GM18498 (cell line): ENCODE measurements around the gene JAK1.
"Not testable (repeated sequence)": the region's sequence is repeated elsewhere in the genome, so short reads cannot be mapped to it uniquely, and the experiment has no call there.

Source experiments
- ATAC-seq: cut with Tn5 transposase; IDR thresholded peaks from one replicate; pipeline ENCODE4 v1.9.1; 2021; ENCODE audit warnings: mild to moderate bottlenecking, moderate library complexity; ENCODE audit not compliant: unreplicated experiment

The JAK1 gene

DNA sequence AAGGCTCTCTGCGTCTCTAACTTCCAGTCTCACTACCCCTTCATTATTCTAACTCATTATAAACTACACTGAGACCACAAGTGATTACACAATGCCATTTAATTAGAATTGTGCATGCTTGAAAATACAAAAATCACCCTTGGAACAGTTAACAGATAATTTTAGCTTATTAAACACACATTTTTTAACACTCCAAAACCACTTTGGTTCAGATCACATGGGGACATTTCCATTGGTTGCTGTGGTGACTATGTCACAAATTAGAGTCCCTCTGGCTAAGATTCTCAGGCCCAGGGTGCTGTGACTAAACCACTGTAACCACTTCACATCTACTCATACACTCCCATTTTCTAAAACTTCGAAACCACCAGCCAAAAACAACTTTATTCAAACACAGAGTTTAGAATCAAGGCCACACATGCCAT is 43.0 kb downstream of the JAK1 start:
- no peak for ATAC-seq

DNA sequence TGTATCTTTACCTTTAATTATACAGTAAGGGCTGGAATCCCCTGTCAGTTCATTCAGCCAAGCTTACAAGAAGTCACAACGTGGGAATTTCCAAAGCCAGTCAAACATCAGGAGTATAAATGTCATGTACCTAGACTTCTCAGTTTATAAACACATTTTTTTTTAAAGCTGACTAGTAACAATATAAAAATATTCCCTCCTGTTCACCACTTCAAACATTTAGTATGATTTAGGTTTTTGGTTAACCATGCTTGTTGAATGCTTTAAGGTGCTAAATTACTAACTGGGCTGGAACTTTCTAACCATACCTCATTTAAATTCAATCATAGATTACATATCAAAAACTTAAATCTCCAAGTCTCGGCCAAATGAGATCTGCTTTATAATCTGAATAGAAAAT is 44.0 kb downstream of the JAK1 start:
- ATAC-seq = no peak

DNA sequence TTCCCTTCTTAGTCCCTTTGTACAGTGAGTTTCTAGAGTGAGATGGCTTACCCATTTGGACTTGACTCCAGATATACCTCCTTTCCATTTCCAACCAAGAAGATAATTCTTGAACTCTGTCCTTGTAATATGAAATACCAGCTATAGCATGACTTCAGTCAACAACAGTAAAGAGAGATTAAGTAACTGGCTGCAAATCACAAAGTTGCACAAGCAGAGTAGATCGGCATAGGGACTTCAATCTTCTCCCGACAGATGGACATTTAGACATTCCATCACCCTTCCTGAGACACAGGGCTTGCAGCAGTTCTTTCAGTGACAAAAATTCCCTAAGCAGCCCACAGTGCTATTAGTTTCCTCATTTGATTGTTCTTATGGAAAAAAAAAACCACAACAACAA is 44.6 kb downstream of the JAK1 start:
- ATAC-seq = no peak

DNA sequence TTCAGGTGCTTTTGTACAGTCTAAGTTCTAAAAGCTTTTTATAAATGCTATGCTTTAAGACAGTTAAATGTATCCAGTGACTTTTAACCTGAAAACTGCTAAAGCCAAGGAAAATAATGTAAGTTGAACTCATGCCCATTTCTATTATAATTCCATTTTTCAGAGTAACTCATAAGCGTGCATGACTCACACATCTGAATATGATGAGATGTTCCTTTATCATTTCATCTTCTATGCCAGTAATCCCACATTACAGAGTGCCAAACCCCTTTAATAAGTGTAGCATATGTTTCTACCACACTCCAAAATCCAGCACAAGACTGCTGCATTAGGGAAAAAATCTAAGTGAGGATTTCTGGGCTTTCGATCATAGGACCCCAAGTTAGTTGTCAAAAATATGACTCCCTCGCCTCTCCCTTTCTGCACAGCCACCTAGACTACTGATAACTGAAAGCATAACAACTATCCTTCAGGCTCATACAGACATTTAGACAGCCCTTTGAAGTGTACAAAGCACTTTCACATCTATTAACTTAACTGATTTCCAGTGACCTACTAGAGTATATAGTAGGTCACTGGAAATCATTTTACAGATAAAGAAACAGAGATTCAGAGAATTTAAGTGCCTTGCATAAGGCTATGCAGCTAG is 45.3 kb downstream of the JAK1 start:
- no peak for ATAC-seq

DNA sequence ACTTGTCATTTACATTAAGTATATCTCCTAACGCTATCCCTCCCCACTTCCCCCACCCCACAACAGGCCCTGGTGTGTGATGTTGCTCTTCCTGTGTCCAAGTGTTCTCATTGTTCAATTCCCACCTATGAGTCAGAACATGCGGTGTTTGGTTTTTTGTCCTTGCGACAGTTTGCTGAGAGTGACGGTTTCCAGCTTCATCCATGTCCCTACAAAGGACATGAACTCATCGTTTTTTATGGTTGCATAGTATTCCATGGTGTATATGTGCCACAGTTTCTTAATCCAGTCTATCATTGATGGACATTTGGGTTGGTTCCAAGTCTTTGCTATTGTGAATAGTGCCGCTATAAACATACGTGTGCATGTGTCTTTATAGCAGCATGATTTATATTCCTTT is 47.2 kb downstream of the JAK1 start:
- not testable (repeated sequence) for ATAC-seq

DNA sequence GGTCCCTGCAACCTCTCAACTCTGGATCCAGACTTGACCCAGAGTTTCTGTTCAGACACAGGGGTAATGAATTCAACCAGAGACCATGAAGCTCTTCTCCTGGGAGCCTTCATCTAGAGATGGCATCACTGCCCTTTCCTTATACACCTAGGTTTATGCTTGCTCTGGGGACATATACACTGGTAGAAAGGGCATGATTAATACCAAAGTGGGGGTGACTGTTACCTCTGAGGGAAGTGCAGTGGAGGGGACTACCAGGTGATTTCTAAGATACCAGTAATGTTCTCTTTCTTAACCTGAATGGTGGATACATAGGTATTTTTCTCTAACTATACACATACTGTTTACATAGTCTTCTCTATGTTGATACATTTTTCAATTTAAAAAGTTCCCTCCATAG is 48.4 kb downstream of the JAK1 start:
- no peak for ATAC-seq

DNA sequence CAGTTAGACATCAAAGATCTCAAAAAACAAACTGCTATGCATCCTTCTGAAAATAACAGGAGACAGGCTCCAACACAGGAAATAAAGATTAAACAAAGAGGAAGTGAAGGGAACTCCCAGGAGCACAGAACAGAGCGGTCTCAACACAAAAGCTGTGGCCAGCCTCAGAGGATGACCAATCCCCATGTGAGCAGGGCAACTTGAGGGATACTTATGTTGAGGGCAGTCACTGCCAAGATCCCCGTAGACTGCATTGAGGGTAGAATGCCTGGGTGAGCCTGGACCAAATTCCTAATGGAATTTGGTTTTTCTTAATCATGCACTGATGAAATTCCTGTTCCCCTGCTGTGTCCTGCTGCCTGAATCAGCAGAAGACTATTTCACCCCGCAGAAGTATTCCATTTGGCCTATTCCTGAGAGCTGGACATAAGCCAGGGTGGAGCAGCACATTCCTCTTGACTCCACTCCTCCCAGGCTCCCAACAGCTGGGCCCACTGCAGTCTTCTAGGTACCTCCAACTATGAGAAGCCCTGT is 49.0 kb downstream of the JAK1 start:
- no peak for ATAC-seq

DNA sequence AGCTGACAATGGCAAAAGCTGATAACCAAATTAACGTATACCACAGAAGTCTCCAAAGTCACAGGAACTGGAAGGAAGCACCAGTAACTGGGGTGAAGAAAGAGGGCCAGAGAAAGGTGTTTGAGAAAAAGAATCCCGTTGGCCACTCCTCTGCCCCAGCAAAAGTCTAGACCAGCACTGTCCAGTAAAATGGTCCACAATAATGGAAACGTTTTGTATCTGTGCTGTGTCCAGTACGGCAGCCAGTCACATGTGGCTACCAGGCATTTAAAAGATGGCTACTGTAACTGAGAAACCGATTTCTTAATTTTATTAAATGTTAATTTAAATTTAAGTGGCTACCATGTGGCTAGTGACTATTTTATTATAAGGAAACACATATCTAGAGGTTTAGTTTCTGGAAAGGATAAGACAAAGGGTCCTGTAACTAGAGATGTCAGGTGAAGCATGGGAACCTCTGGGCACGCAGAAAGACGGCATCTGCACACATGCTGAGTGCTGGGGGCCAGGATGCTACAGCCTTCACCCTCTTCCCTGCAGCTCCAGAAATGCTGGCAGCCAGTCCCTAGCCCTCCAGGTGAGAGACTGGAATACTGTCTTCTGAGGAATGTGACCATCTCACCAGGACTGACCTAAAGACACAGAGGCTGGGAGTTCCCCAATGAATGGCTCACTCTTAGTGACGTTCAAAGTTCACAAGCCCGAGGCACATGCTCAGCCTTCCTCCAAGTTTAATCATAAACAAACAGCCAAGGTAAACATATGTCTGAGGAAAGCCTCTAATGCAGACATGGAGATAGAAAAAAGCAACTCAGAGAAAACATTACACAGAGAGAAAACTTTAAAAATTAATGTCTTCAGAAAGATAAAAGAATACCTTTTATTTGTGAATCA is 50.7 kb downstream of the JAK1 start:
- no peak for ATAC-seq

DNA sequence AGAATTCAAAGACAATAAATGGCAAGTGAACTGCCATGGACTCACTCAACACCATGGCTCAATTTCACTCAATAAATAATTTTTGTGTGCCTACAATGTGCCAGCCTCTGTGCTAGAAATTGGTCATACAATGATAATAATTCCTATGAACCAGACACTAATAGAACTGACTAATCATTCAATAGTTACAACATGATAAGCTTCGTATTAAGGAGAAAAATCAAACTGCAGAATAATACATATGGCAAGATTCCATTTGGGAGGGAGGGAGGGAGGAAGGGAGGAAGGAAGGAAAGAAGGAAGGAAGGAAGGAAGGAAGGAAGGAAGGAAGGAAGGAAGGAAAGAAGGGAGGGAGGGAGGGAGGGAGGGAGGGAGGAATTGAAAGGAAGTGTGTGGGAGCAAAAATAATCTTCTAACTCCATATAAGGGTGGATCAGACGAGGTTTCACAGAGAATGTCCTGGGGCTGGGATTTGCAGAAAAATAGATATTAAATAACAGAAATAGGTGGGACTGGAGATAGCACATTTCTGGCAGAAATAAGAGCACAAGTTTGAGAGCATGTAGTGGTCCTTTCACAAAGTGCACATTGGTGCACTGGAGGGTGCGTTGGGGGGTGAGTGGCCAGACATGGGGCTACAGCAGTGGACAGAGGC is 52.9 kb downstream of the JAK1 start:
- no peak for ATAC-seq

DNA sequence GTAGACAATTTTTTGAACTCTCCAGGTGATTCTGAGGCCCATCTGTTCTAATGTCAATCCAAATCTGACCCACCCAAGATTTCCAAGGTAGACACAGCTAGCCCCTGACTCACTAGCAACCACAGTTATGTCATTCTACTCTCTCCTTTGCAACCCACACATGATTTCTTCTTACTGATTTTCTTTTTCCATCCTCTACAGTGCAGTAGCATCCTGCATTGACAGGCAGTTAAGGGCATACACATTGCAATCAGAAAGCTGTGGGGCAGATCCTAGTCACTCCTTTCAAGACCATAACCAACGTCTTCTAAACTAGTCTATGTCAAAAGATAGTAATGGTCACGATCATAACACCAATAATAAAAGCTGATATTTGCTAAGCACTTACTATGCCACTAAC is 54.2 kb downstream of the JAK1 start:
- ATAC-seq = no peak

DNA sequence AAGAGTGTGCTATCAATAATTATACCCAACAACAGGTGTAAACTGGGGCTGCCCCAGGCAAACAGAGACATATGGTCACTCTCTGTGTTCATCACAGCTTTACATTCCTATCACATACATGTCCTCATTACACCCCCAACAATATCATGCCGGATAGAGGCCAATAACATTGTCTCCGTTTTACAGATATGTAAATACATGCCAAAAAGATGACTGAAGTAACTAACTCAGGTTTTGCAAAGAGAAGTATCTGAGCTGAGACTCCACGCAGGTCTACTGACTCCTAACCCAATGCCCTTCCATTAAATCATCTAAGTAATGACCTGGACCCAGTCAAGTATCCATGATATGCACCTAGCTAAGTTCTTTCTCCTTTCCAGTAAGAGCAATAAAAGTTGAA is 55.0 kb downstream of the JAK1 start:
- no peak for ATAC-seq

DNA sequence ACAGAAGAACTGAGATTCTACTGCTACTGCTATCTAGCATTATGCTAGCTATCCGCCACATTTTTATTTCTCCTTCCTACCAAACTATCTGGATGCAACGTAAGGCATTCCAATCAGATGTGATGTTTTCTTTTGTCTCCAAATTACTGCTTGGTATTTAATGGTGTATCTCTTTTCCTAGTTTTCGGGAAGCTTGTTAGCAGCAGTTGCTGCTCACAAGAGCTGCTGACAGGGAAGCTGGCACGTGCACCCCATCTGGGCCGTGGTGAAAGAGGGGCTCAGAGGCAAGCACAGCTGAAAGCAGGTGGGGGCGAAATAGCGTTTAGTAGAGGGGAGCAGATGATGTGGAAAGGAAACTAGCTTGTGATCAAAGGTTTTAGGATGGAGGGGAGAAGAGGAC is 57.3 kb downstream of the JAK1 start:
- no peak for ATAC-seq

DNA sequence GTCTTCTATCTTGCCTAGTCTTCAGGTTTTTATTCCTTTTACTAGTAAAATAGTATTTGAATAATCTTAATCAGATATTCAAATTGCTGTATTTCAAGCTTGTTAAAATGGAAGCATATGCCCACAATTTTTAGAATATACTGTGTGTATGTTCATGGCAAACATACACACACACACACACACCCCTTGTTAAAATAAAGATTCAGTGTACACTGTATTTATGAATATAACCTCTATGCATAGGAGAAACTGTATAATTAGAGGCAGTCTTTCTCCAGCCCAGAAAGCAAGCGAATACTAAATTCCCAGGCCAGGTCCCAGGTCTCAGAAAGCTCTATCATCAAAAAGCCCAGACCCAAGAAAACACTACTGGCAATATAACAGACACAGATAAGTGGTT is 57.8 kb downstream of the JAK1 start:
- ATAC-seq = no peak

DNA sequence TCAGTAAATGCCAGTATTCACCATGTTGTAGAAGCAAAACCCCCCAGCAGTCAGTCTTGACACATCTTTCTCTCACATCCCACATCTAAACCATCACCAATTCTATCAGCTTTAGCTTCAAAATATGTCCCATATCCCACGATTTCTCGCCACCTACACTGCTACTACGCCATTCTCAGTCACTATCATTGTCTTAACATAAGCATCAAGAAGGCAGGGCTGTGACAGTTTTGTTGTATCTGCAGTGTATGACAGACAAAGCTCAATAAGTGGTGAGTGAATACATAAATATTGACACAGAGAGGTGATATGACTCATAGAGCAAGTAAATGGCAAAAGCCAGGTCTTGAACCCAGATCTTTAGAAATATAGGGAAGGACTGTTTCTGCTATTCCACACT is 59.9 kb downstream of the JAK1 start:
- no peak for ATAC-seq

DNA sequence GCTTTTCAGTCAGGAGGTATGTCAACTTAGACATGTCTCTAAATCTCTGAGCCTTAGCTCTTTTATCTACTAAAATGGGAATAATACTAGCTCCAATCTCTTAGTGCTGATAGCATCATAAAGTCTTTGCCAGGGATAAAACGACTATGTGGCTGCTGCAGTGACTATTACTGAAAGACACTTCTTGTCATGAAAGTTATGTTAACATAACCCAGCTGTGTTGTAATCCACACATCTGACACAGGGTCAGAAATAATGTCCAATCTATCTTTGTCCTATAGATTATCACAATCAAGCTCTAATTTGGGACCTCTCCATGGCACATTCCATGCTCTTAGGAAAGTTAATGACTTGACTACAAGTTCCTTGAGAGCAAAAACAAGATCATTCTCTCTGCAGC is 62.8 kb downstream of the JAK1 start:
- no peak for ATAC-seq

DNA sequence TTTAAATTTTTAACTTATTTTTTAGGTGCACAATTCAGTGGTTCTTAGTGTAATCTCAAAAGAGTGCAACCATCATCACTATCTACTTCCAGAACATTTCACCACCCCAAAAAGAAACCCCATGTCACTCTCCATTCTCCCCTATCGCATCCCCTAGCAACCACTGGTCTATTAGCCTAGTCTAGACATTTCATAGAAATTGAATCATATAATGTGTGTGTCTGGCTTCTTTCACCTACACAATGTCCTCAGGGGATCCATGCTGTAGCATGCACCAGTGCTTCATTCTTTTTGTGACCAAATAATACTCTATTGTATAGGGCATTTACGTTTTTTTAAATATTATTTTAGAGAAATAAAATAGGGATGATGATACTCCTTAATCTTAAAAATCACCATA is 64.7 kb downstream of the JAK1 start:
- ATAC-seq = no peak

DNA sequence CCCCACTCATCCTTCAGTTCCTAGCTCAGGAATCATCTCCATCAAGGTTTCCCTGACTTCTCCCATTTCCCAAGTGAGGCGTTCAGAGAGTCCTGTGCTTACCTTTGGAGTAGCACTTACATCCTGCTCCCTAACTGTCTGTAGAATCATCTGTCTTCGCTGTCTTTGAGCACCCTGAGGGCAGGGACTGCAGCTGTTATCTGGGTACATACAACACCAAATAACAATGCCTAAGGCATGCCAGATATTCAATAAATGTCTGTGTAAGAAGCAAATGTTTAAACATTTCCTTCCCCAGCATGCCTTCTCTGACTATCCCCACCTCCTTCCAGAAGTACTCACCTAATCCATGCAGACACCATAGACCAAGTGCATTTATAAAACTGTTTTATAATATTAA is 65.4 kb downstream of the JAK1 start:
- ATAC-seq = no peak

DNA sequence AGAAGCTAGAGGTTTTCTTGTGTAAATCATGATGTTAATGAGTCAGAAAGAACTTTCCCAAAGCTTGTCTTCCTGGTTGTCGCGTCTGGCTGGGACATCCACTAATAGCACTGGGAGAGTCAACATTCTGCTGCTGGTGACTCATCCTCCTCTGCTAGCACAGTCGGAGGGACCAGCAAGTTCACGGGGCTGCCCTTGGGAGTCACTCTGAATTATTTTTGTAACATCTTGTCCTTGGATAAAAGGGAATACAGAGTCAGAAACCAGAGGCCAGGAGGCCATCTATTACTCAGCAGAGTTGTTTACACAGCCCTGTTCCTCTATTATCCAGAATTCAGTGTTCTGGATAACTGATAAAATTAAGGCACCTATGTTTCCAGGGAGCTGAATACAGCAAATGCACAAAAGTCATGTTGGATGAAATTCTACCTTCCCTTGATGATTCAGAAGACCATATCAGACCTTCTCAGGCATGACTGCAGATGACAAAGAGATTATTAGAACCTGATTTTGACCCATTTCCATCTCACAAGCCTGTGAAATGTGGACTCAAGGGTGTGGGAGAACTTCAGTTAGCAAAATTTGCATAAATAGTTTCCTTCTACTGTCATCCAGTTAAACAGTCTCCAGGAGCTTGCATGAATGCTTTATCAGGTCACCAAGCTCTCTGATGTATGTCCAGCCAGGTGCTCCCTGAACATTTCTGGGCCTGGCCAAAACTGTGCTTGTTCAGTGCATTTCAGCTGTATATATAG is 68.1 kb downstream of the JAK1 start:
- peak; percentile 62 for ATAC-seq

DNA sequence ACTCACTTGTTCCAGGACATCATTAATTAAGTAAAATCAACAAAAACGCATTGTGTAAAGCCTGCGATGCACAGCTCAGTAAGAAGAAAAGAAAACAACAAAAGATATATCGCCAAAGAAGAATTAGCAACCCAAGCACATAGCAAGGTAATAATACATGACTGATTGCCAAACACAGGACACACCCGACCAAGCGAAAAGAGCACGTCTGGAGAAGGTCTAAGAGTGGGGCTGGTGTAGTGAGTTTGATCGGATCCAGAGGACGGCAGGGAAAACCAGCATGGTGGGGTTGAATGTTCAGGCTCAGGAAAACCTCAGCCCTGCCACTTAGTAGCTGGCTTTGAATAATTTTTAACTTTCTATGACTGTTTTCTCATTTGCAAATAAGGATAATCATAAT is 69.8 kb downstream of the JAK1 start:
- ATAC-seq = no peak

DNA sequence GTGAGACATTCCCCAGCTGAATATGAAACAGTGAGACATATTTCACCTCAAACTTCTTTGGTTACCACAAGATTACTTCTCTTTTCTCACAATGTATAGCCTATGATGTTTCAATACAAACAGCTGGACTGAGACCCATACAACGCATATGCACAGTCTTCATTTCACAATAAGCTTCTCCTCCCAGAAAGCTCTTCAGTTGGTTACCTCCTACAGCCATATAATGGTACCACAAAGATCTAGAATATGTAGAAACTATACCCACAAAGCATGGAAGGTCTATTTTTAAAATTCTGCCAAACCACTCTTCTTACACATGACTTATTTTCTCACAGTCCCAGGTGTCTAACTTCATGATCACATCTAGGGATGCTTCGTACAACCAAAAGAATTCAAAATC is 70.8 kb downstream of the JAK1 start:
- ATAC-seq = peak; percentile 81
